H7 (cell line): ENCODE data around the gene KIF13A. TPM values are rescaled to one million over a fixed set of nuclear protein-coding genes. Genes with fewer than 3 reads are reported as not detected.
"Not testable (repeated sequence)": the region's sequence is repeated elsewhere in the genome, so short reads cannot be mapped to it uniquely, and the experiment has no call there.

Source experiments
- DNase-seq: peaks from one replicate; pipeline ENCODE4 v3.0.0; 2012
- H3K27me3 ChIP-seq: 2 replicates; pipeline ENCODE4 v1.6.0; 2011; ENCODE audit warnings: mild to moderate bottlenecking, low read length; ENCODE audit not compliant: control insufficient read depth, insufficient read depth
- H3K36me3 ChIP-seq: replicated peaks from 2 replicates; pipeline ENCODE4 v1.5.1; 2011; ENCODE audit warnings: low read length; ENCODE audit not compliant: control insufficient read depth, insufficient read depth
- H3K4me3 ChIP-seq: 2 replicates; pipeline ENCODE4 v1.5.1; 2011; ENCODE audit warnings: low read depth, mild to moderate bottlenecking, control low read depth, low read length, moderate library complexity; ENCODE audit not compliant: insufficient read depth
- total RNA-seq: library from RNA; depleted of rRNA; stranded (reverse); fragments of >200 nt; shearing (Covaris generic); gene quantifications from 2 replicates; pipeline ENCODE4 v1.2.3, GENCODE V29; 2014

Gene KIF13A
- total RNA-seq, 1 experiment from 2014 or later = 21.0 TPM

DNA sequence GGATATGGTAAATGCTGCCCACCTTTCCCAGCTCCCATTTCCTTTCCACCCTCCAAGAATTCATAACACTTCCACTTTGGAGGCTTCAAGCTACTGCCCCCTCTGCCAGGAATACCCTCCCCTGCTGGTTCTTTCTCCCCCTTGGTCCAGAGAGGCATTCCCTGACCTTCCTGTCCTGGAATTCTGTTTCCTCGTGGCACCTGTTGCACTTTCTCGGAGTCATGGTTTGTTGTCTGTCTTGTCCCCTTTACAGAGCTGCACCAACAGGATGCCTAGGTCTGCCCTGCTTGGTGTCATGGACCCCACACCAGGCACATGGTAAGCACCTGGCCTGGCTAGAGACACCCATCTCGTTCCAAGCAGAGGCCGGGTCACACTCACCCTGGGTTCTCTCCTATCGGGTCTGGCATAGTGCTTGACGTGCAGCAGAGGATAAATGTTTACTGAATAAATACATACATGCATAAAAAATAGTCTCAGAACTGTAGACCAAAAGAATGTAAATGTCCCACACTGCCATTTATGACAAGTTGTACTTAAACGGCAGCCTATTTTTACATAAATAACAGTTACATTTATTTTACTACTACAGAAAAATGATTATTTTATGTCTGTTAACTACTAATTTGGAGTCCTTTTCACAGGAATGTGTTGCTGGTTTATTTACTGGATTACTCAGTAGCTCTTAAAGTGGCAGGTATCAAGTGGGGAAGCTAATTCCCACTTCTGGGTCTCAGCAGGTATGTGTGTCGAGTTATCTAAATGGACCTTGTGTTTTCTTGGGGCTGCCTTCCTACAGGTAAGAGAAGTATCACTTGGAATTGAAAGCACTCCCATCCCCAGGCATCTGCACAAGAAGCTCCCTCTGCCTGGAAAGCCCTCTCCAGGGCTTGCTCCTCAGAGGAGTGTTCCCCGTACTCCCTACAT, 69.3 kb downstream of the KIF13A start:
- Histone ChIP-seq H3K4me3 (no peak overlapping the region), H3K27me3 (no peaks in the 10 kb centered on the region), H3K36me3 (no peaks in the 10 kb centered on the region)
- no peak for DNase-seq

DNA sequence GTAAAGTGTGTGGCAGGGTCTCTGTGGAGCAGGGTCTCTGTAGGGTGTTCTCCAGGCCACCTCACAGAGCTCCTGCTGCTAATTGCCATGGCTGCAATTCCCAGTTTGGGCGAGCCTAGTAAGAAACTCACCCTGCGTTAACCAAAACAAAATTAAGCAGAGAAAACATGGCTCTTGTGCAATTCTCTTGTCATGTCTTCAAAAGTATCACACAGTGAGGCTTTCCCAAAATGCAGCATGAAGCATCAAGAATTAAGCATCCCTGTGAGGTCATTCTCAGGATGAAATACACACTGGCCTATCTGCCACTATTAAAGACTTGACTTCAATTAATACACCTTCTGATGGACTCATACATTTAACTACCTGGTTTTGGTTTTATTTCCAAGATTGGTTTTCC, 72.8 kb downstream of the KIF13A start:
- no peak for DNase-seq
- Histone ChIP-seq H3K27me3 (no peaks in the 10 kb centered on the region), H3K4me3 (no peak overlapping the region), H3K36me3 (no peaks in the 10 kb centered on the region)

DNA sequence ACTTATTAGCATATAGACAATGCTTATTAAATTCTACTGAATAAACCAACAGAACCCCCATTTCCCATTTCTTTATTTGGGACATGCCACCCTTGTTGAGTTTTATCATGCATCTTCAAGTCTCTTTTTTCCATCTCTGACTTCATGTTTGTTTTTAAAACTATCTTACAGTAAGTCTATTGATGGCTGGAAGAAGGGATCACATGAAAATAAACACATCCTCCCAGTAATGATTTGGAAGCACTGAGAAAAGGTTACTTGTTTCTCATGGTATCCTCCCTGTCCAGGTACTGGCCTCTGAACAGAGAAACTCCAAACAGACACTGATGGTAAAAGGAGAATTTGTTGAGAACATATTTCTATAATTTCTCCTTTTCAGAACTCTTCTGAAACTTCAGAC, 74.9 kb downstream of the KIF13A start:
- H3K27me3 ChIP-seq = no peaks in the 10 kb centered on the region
- no peak overlapping the region for H3K4me3 ChIP-seq
- H3K36me3 ChIP-seq = no peaks in the 10 kb centered on the region
- no peak for DNase-seq

DNA sequence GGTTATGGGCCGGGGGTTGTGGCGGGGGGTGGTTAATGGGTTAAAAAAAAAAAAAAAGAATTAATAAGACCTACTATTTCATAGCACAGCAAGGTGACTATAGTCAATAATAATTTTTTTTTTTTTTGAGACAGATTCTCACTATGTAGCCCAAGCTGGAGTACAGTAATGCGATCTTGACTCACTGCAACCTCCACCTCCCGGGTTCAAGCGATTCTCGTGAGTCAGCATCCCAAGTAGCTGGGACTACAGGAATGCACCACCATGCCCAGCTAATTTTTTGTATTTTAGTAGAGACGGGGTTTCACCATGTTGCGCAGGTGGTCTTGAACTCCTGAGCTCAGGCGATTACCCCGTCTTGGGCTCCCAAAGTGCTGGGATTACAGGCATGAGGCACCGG, 75.8 kb downstream of the KIF13A start:
- DNase-seq, H3K4me3 ChIP-seq, H3K36me3 ChIP-seq, H3K27me3 ChIP-seq: not testable (repeated sequence)

DNA sequence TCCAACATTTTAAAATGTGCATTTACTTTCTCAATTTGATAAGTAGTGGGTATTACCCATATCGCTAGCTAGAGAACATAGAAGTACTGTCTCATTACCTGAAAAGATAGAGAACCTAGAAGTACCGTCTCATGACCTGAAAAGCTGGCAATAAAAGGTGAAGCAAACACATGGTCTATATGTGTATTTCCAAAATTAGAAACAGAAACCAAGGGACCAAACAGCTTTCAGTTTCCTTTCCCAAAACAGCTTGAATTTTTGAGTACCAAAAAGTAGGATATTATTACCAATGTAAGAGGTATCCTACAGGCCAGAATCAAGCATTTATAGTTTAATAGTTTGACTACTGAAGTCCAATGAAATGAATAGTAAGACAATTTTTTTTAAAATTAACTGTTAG, 77.2 kb downstream of the KIF13A start:
- Histone ChIP-seq H3K27me3 (no peaks in the 10 kb centered on the region), H3K36me3 (no peaks in the 10 kb centered on the region), H3K4me3 (no peak overlapping the region)
- DNase-seq = no peak

DNA sequence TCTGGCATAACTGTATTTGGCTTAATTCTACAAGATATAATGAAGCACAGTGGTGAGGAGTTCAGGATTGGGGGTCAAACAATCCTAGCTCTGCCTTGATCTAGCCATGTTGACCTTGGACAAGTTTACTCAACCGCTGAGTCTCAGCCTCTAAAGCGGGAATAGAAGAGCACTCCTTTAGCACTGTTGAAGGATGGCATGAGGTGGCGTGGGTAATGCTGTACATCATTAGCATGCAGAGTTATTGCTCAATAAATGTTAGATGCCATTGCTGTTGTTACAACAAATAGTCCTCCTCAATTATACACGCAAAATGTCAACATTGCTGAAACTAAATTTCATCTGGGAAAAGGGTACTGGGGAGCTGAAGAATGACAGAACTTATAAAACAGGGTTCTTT, 78.6 kb downstream of the KIF13A start:
- no peaks in the 10 kb centered on the region for H3K36me3 ChIP-seq
- H3K4me3 ChIP-seq = no peak overlapping the region
- H3K27me3 ChIP-seq = no peaks in the 10 kb centered on the region
- no peak for DNase-seq

DNA sequence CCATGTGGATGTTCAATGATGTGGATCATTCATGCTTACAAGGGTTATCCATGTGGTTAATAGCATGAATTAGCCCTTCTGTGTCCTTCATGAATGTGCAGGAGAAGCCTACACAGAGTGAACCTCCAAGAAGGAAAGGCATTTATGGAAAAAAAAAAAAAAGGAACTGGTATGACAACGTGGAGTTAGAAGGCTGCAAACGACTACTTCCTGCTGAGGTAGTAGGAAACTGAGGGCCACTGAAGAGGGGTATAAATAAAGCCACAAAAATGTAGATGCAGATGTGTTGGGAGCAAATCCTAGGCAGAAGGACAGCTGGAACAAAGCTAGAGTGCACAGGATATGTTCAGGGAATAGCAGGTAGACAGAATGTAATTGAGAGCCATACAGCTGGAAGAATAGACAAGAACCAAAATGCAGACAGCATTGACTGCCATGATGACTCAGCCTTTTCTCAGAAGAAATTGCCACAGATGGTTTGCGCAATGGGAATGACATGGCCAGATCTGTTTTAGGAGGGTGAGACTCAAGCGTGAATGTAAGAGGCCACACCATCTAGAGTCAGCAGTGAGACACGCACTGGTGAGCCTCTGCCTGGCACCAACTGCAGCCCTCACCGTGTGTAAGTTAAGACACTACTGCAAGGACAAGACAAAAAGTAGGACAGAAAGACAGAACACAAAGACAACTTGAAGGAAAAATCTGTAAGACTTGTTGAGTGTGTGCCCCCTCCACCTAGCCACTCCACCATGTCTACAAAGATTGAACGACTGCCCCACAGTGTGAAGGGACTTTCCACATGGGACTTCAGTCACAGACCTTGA, 79.8 kb downstream of the KIF13A start:
- DNase-seq = no peak
- Histone ChIP-seq H3K36me3 (no peaks in the 10 kb centered on the region), H3K4me3 (no peak overlapping the region), H3K27me3 (no peaks in the 10 kb centered on the region)

DNA sequence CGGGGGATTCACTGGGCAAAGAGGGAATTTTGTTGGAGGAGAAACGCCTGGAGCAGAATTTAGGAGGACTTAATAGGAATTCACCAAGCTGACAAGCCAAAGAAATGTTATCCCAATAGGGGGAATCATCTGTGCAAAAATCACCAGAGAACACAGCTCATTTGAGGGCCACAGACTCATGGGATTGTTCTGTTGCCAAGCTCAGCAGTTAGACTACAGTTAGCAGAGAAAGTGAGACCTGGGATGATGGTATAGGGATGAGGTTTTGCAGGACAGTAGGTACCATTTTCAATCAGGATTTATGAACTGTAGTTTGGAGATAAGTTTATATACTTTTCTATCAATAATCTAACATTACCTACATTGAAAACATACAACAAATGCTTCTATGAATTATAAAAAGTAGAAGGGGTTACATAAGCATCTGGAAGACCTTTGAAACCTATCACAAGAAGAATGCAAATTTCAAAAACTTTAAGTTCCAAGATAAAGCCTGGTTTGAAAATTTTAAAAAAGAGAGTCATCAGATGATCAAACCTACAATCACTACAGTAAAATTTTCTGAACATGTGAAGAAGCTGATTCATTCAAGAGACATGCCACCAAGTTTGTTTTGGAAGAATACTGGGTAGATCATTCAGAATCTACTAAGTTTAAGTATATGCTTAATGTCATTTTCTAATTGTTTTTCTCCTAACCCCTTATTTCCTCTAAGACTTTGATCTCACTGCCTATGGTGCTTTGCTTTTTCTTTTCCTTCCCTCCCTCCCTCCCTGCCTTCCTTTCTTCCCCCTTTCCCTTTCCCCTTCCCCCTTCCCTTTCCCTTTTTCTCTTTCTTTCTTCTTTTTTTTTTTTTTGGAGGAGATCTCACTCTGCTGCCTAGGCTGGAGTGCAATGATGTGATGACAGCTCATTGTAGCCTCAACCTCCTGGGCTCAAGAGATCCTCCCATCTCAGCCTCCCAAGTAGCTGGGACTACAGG, 81.5 kb downstream of the KIF13A start:
- no peak for DNase-seq
- H3K36me3 ChIP-seq = no peaks in the 10 kb centered on the region

DNA sequence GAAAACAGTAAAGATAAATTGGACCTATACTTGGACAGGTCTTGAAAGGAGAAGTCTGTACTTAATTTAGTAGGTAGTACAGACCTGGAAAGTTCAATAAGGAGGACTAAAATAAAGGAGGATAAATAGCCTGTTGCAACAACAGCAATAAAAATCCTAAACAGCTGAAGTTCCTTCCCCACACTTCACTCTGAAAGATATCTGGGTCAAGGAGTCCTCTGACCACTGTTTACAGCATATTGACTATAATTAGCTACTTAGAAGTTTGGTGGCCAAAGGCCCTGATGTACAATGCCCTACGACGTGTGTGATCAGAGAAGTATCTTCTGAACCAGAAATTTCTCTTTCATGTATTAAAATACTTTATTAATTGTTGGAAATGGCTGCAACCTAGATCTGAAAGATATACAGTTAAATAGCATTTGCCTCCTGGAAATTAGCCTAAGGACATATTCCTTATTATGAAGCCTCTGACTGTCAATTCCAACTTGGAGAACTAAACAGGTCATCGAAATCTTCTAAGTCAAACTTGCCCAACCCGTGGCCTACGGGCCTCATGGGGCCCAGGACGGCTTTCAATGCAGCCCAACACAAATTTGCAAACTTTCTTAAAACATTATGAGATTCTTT, 82.8 kb downstream of the KIF13A start:
- DNase-seq = no peak
- Histone ChIP-seq H3K4me3 (no peak overlapping the region), H3K27me3 (no peaks in the 10 kb centered on the region), H3K36me3 (no peaks in the 10 kb centered on the region)

More for the DNA sequence above, 81.5 kb downstream of the KIF13A start:
- Histone ChIP-seq H3K4me3 (no peak overlapping the region), H3K27me3 (no peaks in the 10 kb centered on the region)

DNA sequence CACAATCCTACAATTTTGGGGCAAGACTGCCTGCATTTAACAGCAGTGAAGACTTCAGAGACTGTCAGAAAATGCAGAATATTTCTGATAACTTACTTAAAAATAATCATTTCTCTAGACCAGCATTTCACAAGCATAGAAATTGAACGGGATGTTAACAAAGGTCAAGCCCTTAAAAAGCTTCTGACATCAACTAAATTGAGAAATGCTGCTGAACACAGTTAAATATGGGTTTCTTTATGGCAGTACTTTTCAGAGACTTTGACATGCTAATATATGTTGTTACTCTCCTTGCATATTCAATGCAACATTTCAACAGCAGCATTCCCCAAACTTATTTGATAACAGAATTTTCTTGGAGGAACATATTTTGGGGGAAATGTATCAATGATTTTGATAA, 84.5 kb downstream of the KIF13A start:
- DNase-seq = no peak
- Histone ChIP-seq H3K36me3 (no peaks in the 10 kb centered on the region), H3K4me3 (no peak overlapping the region), H3K27me3 (no peaks in the 10 kb centered on the region)

DNA sequence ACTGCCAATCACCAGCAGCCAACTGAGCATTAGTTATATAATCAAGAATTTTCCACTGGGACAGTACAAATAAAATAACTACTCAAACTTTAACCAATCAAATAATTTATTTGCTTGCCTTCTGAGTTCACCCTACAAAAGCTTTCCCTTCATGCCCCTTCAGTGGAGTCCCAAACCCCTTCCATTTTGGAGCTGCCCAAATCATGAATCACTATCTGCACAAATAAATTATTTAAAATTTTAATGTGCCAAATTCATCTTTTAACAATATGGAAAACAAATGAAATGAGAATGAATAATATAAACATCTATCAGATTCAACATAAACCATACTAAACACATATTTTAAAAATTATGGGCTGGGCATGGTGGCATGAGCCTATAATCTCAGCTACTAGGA, 85.9 kb downstream of the KIF13A start:
- Histone ChIP-seq H3K27me3 (no peaks in the 10 kb centered on the region), H3K36me3 (no peaks in the 10 kb centered on the region), H3K4me3 (no peak overlapping the region)
- no peak for DNase-seq

DNA sequence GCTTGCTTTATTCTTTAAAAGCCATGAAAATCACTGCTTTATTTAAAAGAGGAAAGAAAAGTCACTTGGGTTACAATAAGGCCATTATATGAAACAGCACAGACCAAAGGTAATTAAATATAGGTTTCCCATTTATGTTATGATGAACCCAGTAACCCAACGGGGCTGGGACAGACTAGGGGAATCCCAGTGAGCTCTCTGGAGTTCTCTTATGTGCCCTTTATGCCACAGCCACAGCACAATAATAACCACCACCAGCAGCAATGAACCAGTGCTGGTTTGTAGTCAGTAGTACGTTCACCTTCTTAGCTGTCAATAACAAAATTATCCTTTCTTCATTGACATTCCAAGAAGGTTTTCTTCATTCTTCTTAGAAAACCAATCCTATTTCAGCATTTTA, 87.4 kb downstream of the KIF13A start:
- H3K27me3 ChIP-seq = no peaks in the 10 kb centered on the region
- no peak for DNase-seq
- no peak overlapping the region for H3K4me3 ChIP-seq
- H3K36me3 ChIP-seq = peaks cover 2% of the 10 kb centered on the region; the same call in 1 of the 2 replicates

DNA sequence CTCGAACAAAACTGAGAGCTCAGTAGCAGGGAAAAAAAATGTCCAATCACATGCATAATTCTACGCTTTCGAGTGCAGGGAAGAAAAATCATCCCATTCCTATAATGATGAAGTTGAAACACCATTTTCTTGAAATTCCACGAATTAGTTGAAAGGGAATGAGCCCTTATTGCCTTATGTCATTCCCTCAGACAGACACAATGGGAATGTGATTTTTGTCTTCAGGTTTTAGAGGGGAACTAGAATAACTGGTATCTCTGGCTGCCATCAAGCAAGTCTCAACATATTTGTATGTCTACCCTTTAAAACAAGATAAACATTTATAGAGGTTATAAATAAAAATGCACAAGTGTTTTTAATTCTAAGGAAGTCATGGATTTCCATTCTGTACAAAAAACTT, 87.9 kb downstream of the KIF13A start:
- Histone ChIP-seq H3K4me3 (no peak overlapping the region), H3K36me3 (peaks cover 2% of the 10 kb centered on the region), H3K27me3 (no peaks in the 10 kb centered on the region)
- no peak for DNase-seq

DNA sequence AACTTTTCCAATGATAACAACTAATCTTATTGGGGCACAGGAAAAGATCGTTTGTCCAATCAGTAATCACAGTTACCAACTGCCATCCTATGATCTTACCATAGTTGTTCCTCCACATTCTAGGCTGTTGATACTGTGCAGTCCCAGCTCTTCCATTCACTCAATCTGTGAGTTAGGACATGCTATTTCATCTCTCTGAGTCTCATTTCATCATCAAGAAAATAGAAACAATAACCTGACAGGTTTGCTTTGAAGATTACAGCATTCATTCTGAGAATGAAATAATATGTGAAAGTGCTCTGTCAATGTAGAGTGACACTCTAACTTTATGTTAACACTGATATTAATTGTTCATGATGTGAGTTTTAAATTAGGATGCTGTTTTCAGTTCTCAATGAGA, 89.8 kb downstream of the KIF13A start:
- Histone ChIP-seq H3K36me3 (peaks cover 2% of the 10 kb centered on the region), H3K4me3 (no peak overlapping the region), H3K27me3 (no peaks in the 10 kb centered on the region)
- DNase-seq = no peak
